Nephron (organoid): ENCODE results near the gene OR7E24.
"Not testable (repeated sequence)": the region's sequence is repeated elsewhere in the genome, so short reads cannot be mapped to it uniquely, and the experiment has no call there.

Experiments used
- H3K27ac Mint-ChIP-seq, 3 experiments: 2 replicates each; pipeline ENCODE4 v1.8.0; 2020; ENCODE audit warnings: mixed read lengths in 3 of 3, mild to moderate bottlenecking in 2 of 3, moderate library complexity in 1 of 3
- H3K27me3 Mint-ChIP-seq: 2 replicates; pipeline ENCODE4 v1.8.0; 2021; ENCODE audit warnings: low read depth, mild to moderate bottlenecking, moderate library complexity, mixed read lengths
- H3K36me3 Mint-ChIP-seq: 2 replicates; pipeline ENCODE4 v1.8.0; 2020; ENCODE audit warnings: low read depth, mixed read lengths
- H3K4me1 Mint-ChIP-seq: 2 replicates; pipeline ENCODE4 v1.8.0; 2020; ENCODE audit warnings: mixed read lengths
- H3K4me3 Mint-ChIP-seq, 3 experiments: 2 replicates each; pipeline ENCODE4 v1.8.0; 2020; ENCODE audit warnings: mild to moderate bottlenecking in 3 of 3, mixed read lengths in 3 of 3, moderate library complexity in 2 of 3
- H3K9me3 Mint-ChIP-seq: 2 replicates; pipeline ENCODE4 v1.8.0; 2020; ENCODE audit warnings: mixed read lengths
- TF ChIP-seq, protein P1 (sequence below), 3 experiments: fragments of 200-600 bp; sonication (generic); IDR thresholded peaks; one replicate each; pipeline ENCODE4 v1.5.0; 2021; ENCODE audit warnings: antibody characterized with exemption in 3 of 3; ENCODE audit not compliant: unreplicated experiment in 3 of 3

OR7E24 gene

DNA sequence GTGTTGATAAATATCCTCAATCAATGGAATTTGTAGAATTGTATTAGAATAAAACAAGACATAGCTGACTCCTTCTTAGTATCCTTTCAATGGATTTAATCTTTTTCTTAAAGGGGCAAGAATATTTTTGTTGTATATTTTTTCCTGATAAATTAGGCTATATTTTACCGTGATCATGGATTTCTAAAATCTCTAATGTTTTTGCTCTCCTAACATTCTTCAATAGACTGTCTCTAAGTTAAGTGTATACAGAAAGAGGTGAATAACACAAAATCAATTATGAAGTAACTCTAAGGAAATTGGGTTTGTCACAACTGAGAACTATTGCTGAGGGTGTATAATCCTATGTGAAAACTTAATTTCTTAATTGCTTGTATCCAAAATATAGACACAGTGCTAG is at the start of gene OR7E24:
TSS of gene OR7E24 (plus strand) at position 301 of the 400 bp plus-strand sequence. CDS start 114 bp downstream, outside the sequence.
- Mint-ChIP-seq H3K36me3 (no peaks in the 10 kb centered on the region), H3K27me3 (no peaks in the 10 kb centered on the region), H3K9me3 (peaks cover 31% of the 10 kb centered on the region), H3K4me1 (no peaks in the 10 kb centered on the region), H3K4me3 (no peak within 1 kb of the TSS), H3K27ac (no peak within 1 kb of the TSS)
- TF ChIP-seq, protein P1, sequence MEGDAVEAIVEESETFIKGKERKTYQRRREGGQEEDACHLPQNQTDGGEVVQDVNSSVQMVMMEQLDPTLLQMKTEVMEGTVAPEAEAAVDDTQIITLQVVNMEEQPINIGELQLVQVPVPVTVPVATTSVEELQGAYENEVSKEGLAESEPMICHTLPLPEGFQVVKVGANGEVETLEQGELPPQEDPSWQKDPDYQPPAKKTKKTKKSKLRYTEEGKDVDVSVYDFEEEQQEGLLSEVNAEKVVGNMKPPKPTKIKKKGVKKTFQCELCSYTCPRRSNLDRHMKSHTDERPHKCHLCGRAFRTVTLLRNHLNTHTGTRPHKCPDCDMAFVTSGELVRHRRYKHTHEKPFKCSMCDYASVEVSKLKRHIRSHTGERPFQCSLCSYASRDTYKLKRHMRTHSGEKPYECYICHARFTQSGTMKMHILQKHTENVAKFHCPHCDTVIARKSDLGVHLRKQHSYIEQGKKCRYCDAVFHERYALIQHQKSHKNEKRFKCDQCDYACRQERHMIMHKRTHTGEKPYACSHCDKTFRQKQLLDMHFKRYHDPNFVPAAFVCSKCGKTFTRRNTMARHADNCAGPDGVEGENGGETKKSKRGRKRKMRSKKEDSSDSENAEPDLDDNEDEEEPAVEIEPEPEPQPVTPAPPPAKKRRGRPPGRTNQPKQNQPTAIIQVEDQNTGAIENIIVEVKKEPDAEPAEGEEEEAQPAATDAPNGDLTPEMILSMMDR (IDR thresholded peaks at IDR 0.05; ENCODE audit: unreplicated experiment in 3 of 3), result no peak

DNA sequence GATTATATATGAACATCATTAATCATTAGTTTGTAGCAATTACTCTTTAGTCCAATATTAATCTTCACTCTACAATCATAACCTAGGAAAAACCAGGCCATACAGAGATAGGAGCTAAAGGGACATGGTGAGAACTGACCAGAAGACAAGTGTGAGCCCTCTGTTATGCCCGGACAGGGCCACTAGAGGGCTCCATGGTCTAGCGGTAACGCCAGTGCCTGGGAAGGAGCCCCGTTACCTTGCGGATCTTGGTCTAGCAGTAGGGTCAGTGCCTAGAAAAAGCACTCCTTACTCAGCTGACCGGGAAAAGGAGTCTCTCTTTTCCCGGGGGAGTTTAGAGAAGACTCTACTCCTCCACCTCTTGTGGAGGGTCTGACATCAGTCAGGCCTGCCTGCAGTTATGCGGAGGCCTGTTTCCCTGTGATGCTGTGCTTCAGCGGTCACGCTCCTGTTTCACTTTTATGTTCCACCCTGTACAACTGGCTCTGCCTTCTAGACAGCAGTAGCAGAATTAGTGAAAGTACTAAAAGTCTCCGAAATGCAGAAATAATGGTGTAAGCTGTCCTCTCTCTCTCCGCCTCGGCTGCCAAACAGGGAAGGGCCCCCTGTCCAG is 45.1 kb upstream of the OR7E24 start:
- Mint-ChIP-seq H3K27me3 (peaks cover 15% of the 10 kb centered on the region), H3K9me3 (no peaks in the 10 kb centered on the region), H3K36me3 (no peaks in the 10 kb centered on the region), H3K4me1 (no peaks in the 10 kb centered on the region), H3K27ac (no peak overlapping the region), H3K4me3 (peak overlapping the region; percentile 32 to 57 (median 41))
- TF ChIP-seq, protein P1 (IDR thresholded peaks at IDR 0.05; ENCODE audit: unreplicated experiment in 3 of 3), result peak; percentile 90 to 92 (median 91)

DNA sequence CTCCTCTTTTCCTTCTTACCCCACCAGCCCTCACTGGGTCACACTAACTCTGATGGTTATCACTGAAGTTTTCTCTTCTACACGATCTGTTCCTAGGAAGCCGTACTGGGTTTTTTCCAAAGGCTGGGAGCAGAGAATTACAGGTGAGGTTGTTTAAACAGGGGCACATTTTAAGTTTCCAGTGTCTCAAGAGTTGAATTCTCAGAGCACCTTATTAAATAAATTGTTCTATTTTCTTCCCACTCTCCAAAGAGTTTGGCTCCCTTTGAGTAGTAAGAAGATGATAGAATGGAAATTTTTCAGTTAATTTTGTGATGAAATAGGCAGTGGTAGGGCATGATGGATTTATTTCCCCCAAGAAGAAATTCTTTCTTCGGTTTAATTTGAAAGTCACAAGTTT is 31.2 kb upstream of the OR7E24 start, which contains the start of gene OR7D4:
TSS of gene OR7D4 (minus strand) at position 101 of the 400 bp plus-strand sequence. CDS start 4,752 bp downstream, outside the sequence.
- no peaks in the 10 kb centered on the region for H3K27me3 Mint-ChIP-seq
- no peak within 1 kb of the TSS for H3K27ac Mint-ChIP-seq
- no peak within 1 kb of the TSS for H3K4me3 Mint-ChIP-seq
- H3K36me3 Mint-ChIP-seq, result no peaks in the 10 kb centered on the region
- peaks cover 39% of the 10 kb centered on the region for H3K9me3 Mint-ChIP-seq
- no peaks in the 10 kb centered on the region for H3K4me1 Mint-ChIP-seq
- TF ChIP-seq, protein P1 (IDR thresholded peaks at IDR 0.05; ENCODE audit: unreplicated experiment in 3 of 3), result no peak

DNA sequence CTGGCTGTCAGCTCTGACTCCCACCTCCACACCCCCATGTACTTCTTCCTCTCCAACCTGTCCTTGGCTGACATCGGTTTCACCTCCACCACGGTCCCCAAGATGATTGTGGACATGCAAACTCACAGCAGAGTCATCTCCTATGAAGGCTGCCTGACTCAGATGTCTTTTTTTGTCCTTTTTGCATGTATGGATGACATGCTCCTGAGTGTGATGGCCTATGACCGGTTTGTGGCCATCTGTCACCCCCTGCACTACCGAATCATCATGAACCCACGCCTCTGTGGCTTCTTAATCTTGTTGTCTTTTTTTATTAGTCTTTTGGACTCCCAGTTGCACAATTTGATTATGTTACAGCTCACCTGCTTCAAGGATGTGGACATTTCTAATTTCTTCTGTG is 506 bp downstream of the OR7E24 start:
- H3K4me3 Mint-ChIP-seq, result no peak overlapping the region
- TF ChIP-seq, protein P1 (IDR thresholded peaks at IDR 0.05; ENCODE audit: unreplicated experiment in 3 of 3), result no peak
- H3K9me3 Mint-ChIP-seq, result peaks cover 34% of the 10 kb centered on the region
- no peaks in the 10 kb centered on the region for H3K27me3 Mint-ChIP-seq
- H3K36me3 Mint-ChIP-seq, result no peaks in the 10 kb centered on the region
- H3K27ac Mint-ChIP-seq, result no peak overlapping the region
- H3K4me1 Mint-ChIP-seq, result no peaks in the 10 kb centered on the region

DNA sequence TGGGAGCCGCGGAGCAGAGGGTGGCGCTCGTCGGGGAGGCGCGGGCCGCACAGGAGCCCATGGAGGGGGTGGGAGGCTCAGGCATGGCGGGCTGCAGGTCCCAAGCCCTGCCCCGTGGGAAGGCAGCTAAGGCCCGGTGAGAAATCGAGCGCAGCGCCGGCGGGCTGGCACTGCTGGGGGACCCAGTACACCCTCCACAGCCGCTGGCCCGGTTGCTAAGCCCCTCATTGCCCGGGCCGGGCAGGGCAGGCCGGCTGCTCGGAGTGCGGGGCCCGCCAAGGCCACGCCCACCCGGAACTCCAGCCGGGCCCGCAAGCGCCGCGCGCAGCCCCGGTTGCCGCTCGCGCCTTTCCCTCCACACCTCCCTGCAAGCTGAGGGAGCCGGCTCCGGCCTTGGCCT is 32.8 kb downstream of the OR7E24 start:
- not testable (repeated sequence) for H3K27me3 Mint-ChIP-seq, H3K4me3 Mint-ChIP-seq, H3K4me1 Mint-ChIP-seq, H3K27ac Mint-ChIP-seq
- H3K9me3 Mint-ChIP-seq, result peaks cover 50% of the 10 kb centered on the region
- H3K36me3 Mint-ChIP-seq, result peaks cover 11% of the 10 kb centered on the region

DNA sequence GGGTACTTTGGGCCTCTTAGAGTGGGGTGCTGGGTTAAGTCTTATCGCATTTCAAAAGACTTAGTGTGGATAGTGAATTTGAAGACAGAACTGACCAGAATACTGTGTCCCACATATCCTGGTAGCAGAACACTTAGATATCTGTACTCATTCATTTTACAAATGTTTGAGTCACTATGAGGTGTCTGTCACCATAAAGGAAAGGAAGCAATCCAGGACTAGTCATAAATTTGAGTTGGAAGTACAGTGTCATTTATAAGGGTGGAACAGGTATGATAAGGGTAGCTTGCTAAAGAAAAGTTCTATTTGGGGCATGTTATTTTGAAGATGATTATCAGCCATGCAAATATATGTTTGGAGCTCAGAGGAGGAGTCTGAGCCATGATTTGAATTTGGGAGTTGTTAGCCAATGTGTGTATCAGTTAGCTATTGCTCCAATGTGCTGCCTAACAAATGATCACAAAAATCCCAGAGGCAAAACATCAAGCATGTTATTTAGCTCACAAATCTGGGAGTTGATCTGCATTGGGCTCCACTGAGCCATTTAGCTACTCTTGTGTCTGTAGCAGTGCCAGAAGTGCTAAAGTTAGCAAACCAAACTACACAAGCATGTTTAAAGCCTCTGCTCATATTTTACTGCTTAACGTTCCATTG is 38.6 kb downstream of the OR7E24 start:
- Mint-ChIP-seq H3K4me3 (no peak overlapping the region), H3K27me3 (no peaks in the 10 kb centered on the region), H3K36me3 (peaks cover 64% of the 10 kb centered on the region), H3K4me1 (no peaks in the 10 kb centered on the region), H3K27ac (no peak overlapping the region), H3K9me3 (peaks cover 54% of the 10 kb centered on the region)
- TF ChIP-seq, protein P1 (IDR thresholded peaks at IDR 0.05; ENCODE audit: unreplicated experiment in 3 of 3), result no peak
